ENCODE measurements around the gene ATAD3A.

Gene ATAD3A

DNA sequence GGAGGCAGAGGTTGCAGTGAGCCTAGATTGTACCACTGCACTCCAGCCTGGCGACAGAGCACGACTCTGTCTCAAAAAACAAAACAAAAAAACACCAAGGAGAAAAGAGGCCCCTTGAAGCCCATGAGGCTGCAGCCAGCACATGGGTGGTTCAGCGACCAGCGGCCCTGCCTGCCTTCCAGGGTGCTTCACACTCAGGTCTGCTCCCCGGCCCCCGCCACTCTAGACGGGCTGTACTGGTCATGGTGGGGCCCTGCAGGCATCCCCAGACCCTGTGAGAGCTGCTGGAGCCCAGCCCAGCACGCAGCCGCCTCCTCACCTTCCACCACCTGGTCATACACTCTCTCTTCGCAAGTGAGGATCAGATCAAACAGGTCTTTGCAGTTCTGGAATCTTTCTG lies 32.6 kb downstream of the ATAD3A start:
- H3K27ac ChIP-seq (replicated peaks) = no peak overlapping the region
- no peaks in the 10 kb centered on the region for H3K27me3 ChIP-seq (ENCODE audit: insufficient read depth, poor library complexity, severe bottlenecking)
- no peak for DNase-seq (ENCODE audit: low read depth in 1 of 2, low spot score in 1 of 2)
- H3K4me3 ChIP-seq (replicated peaks; ENCODE audit: insufficient read depth, low read length) = no peak overlapping the region
- TF ChIP-seq, protein P1, sequence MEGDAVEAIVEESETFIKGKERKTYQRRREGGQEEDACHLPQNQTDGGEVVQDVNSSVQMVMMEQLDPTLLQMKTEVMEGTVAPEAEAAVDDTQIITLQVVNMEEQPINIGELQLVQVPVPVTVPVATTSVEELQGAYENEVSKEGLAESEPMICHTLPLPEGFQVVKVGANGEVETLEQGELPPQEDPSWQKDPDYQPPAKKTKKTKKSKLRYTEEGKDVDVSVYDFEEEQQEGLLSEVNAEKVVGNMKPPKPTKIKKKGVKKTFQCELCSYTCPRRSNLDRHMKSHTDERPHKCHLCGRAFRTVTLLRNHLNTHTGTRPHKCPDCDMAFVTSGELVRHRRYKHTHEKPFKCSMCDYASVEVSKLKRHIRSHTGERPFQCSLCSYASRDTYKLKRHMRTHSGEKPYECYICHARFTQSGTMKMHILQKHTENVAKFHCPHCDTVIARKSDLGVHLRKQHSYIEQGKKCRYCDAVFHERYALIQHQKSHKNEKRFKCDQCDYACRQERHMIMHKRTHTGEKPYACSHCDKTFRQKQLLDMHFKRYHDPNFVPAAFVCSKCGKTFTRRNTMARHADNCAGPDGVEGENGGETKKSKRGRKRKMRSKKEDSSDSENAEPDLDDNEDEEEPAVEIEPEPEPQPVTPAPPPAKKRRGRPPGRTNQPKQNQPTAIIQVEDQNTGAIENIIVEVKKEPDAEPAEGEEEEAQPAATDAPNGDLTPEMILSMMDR (IDR thresholded peaks at IDR 0.05; ENCODE audit: insufficient read depth, low read length) = no peak
- TF ChIP-seq GABPA (IDR thresholded peaks at IDR 0.05; ENCODE audit: low read depth) (no peak), POLR2AphosphoS5 (IDR thresholded peaks at IDR 0.05; ENCODE audit: low read depth) (no peak), SPI1 (IDR thresholded peaks at IDR 0.05; ENCODE audit: borderline replicate concordance, low read depth) (no peak)
- TF ChIP-seq, protein P2, sequence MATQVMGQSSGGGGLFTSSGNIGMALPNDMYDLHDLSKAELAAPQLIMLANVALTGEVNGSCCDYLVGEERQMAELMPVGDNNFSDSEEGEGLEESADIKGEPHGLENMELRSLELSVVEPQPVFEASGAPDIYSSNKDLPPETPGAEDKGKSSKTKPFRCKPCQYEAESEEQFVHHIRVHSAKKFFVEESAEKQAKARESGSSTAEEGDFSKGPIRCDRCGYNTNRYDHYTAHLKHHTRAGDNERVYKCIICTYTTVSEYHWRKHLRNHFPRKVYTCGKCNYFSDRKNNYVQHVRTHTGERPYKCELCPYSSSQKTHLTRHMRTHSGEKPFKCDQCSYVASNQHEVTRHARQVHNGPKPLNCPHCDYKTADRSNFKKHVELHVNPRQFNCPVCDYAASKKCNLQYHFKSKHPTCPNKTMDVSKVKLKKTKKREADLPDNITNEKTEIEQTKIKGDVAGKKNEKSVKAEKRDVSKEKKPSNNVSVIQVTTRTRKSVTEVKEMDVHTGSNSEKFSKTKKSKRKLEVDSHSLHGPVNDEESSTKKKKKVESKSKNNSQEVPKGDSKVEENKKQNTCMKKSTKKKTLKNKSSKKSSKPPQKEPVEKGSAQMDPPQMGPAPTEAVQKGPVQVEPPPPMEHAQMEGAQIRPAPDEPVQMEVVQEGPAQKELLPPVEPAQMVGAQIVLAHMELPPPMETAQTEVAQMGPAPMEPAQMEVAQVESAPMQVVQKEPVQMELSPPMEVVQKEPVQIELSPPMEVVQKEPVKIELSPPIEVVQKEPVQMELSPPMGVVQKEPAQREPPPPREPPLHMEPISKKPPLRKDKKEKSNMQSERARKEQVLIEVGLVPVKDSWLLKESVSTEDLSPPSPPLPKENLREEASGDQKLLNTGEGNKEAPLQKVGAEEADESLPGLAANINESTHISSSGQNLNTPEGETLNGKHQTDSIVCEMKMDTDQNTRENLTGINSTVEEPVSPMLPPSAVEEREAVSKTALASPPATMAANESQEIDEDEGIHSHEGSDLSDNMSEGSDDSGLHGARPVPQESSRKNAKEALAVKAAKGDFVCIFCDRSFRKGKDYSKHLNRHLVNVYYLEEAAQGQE (IDR thresholded peaks at IDR 0.05; ENCODE audit: insufficient replicate concordance, low read depth) = no peak

DNA sequence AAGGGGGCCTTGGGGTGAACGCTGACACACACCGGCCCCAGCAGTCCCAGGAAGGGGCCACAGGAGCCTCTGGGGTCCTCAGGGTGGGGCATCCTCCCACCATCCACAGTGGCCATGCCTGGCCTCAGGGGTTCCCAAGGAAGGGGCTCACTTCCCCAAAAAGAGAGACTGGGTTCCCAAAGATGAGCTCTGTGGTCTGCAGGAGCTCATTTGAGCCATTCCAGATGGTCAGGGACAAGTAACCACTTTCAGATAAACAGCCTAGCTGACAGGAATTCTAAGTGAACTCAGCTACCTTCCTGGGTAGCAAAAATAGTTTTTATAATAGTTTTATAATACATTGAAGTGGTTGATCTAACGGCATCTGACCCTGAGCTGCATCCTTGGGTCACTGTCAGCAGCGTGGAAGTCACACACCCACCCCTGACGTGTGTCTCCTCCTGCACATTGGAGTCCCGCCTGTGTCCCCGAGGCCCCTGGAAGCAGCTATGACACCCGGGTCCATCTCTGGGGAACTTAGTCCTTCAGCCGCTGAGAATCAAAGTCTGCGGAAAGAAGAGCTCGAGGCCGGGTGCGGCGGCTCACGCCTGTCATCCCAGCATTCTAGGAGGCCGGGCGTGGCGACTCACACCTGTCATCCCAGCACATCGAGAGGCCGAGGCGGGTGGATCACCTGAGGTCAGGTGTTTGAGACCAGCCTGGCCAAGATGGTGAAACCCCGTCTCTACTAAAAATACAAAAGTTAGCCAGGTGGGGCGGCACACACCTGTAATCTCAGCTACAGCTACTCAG lies 34.2 kb downstream of the ATAD3A start:
- no peak for DNase-seq (ENCODE audit: low read depth in 1 of 2, low spot score in 1 of 2)
- H3K27me3 ChIP-seq (ENCODE audit: insufficient read depth, poor library complexity, severe bottlenecking) = no peaks in the 10 kb centered on the region
- TF ChIP-seq, protein P1 (IDR thresholded peaks at IDR 0.05; ENCODE audit: insufficient read depth, low read length) = no peak
- no peak for TF ChIP-seq GABPA (IDR thresholded peaks at IDR 0.05; ENCODE audit: low read depth)
- TF ChIP-seq, protein P2 (IDR thresholded peaks at IDR 0.05; ENCODE audit: insufficient replicate concordance, low read depth) = no peak
- no peak for TF ChIP-seq POLR2AphosphoS5 (IDR thresholded peaks at IDR 0.05; ENCODE audit: low read depth)
- no peak for TF ChIP-seq SPI1 (IDR thresholded peaks at IDR 0.05; ENCODE audit: borderline replicate concordance, low read depth)
- no peak overlapping the region for H3K4me3 ChIP-seq (replicated peaks; ENCODE audit: insufficient read depth, low read length)
- no peak overlapping the region for H3K27ac ChIP-seq (replicated peaks)

DNA sequence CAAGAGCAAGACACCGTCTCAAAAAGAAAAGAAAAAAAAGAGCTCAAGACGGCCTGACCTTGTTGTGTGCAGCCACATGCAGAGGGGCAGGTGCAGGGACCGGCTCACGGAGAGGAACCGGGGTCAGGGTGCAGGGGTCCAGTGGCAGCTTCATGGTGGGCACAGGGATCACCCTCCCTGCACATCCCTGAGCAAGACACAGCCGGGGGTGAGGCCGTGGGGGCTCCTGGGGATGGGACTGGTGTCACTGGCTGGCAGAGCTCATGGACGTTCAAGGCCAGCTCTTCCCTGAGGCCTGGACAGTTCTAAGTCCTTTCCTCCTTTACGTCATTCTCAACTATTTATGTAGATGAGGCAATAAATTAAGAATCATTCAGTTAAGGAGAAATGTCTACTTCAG lies 35.0 kb downstream of the ATAD3A start:
- H3K27ac ChIP-seq (replicated peaks) = no peak overlapping the region

More for the DNA sequence above, 35.0 kb downstream of the ATAD3A start:
- Histone ChIP-seq H3K27me3 (ENCODE audit: insufficient read depth, poor library complexity, severe bottlenecking) (no peaks in the 10 kb centered on the region), H3K4me3 (replicated peaks; ENCODE audit: insufficient read depth, low read length) (no peak overlapping the region)
- TF ChIP-seq POLR2AphosphoS5 (IDR thresholded peaks at IDR 0.05; ENCODE audit: low read depth) (no peak), SPI1 (IDR thresholded peaks at IDR 0.05; ENCODE audit: borderline replicate concordance, low read depth) (no peak), GABPA (IDR thresholded peaks at IDR 0.05; ENCODE audit: low read depth) (no peak)
- TF ChIP-seq, protein P2 (IDR thresholded peaks at IDR 0.05; ENCODE audit: insufficient replicate concordance, low read depth) = no peak
- TF ChIP-seq, protein P1 (IDR thresholded peaks at IDR 0.05; ENCODE audit: insufficient read depth, low read length) = no peak
- DNase-seq (ENCODE audit: low read depth in 1 of 2, low spot score in 1 of 2) = no peak
